Activated T-cell treated with anti-CD3 and anti-CD28 coated beads for 48 hours (primary cell): ENCODE data around the gene MLLT10.

Experiments used
- DNase-seq: peaks from one replicate; pipeline ENCODE4 v3.0.0-alpha.2; 2020; ENCODE audit warnings: low read depth

Gene MLLT10

DNA sequence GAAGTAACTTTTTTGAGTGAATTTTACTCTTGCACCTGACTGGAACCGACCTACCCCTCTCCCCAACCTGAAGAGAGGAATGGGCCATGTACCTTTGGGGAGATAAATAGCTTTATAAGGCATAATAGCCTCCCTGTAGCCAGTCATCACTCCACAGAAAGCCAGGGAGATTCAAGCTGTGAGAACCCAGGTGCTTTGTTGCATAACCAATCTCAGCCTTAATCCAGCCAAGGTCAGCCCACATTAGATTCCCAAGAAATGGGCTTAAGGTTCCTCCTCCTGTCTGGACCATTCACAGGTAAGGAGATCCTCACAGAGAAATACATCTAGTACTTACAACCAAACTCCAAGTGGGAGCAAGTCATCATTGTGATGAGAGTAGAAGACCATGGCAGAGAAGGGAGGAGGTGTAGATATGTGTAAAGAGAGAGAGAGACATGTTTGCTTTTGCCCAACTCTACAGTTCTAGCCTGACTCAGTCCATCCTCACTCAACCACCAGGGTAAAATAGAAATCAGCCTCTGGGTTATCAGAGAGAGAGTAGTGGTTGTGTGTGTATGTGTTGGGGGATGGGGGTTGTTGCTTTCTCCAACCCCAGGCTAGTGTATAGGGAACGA lies 32.2 kb upstream of the MLLT10 start:
- DNase-seq, result no peak

GRCh38 chr10:21502348-21502740 lies 31.7 kb upstream of the MLLT10 start:
- no peak for DNase-seq

DNA sequence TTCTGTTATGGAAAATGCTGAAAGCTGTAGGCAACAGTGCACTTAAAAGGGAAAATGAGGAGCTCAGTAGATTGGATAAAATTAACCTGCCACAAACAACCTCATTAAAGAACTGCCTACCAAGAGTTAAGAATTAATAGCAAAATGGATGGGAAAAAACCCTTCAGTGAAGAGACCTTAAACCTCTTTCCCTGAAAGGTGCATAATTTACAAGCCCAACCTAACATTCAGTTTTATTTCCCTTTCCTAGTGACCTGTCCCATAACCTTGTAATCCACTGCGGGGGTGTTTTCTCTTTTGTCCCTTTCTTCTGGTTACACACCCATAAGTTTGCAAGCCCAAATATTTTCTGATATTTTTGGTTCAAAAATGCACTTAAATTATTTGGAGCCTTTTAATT lies 30.5 kb upstream of the MLLT10 start:
- no peak for DNase-seq

- no peak for DNase-seq
These were observed 28.2 kb upstream of the MLLT10 start for GRCh38 chr10:21505711-21506278.

- no peak for DNase-seq
These were observed 27.7 kb upstream of the MLLT10 start for GRCh38 chr10:21506351-21506750.

DNA sequence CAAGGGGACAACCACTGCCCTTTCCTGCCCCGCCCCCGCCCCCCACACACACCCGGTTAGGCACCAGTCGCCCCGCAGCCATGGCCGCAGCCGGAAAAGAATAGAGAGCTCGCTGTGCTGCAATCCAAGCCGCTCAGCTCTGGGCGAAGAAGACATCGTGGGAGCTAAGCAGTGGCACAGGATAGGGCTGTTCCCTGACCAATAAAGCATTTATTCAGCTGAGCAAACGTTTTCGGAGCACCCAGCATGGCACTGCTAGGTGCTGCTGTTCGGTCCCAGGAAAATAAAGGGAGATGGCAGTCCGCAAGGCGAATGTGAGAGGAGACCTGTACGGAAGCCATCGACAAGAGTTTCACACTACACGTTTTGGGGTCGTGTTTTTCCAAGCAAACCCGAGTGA lies 26.9 kb upstream of the MLLT10 start:
- no peak for DNase-seq

DNA sequence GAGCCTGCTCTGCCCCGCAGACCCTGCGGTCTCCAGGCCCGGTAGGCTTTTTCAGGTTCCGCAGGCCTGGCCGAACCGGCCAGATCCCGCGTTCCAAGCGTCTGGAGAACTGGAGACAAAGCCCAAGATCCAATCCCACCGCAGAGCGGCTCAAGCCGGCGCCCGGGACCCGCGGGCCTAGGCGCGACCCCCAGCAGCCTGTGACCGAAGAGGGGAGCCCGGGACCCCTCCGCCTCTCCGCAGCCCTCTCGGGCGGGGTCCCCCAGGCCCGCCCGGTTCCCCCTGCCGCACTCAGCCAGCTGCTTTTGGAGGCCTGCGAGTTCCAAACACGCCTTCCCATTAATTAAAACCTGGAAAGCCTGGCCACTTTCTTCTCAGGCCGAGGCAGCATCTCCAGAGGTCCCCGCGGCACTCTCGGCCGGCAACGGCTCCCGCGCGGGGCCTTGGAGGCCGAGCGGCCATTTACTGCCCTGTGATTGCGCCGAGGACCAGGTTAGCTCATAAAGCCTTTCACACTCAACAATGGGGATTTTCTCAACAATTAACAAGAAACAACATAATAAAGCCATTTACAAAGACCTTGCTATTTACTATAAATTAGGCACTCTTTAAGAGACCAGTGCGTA lies 25.2 kb upstream of the MLLT10 start:
- no peak for DNase-seq

- no peak for DNase-seq
These were observed 24.4 kb upstream of the MLLT10 start for GRCh38 chr10:21509341-21510240.

DNA sequence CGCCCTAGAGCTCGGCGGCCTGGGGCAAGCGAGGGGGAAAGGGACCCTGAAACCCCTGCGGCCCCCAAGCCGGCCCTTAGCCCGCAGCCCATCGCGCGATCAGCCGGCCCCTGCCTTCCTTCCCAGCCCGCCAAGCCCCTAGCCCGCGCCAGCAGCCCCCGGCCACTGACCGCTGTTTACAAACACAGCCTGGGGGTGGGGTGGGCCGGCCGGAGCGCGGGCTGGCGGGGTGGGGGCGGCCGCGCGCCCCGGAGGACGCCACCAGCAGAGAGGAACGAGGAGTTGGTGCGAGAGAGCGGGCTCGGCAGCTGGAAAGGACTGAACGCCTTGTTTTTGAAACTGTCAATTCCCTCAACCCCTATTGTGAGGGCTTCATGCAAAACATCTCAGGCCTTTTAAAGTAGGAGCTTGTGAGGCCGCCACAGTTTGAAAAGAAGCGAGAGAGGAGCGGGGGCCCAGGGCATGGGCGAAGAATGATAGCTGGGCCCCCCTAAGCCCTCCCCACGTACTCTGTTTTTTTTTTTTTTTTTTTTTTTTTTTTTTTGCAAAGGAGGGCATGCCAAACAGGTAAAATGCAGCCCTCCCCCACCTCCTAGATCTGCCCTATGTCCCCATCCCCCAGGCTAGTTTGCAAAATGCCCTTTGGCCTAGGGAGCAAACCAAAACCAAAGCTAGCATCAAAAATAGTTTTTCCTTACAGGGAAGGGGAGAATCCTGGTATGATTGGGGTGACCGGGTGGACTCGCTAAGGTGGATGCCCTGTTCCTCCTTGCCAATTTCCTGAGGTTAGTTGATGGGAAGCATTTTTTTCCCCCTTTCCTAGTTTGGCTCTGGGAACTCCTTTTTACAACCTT lies 23.6 kb upstream of the MLLT10 start:
- DNase-seq, result no peak

DNA sequence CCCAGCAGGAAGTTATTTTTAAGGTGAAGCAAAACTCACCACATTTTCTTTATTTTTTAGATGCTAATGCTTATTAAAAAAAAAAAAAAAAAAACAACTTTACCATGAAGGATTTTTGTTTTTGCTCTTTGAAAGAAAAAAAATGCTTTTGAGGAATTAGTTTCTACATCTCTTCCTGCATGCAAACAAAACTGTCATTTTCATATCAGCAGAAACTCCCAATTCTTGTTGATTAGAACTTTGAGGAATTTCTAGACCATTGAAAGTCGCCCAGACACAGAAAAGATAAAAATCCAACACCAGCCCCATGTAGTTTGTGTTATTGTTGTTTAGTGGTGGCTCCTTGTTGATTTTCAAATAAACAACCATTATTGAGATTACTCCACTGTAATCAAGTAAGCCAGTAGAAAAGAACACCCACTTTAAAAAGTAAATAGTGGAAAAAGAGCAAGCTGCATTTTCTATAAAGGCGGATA lies 22.9 kb upstream of the MLLT10 start:
- DNase-seq, result no peak

DNA sequence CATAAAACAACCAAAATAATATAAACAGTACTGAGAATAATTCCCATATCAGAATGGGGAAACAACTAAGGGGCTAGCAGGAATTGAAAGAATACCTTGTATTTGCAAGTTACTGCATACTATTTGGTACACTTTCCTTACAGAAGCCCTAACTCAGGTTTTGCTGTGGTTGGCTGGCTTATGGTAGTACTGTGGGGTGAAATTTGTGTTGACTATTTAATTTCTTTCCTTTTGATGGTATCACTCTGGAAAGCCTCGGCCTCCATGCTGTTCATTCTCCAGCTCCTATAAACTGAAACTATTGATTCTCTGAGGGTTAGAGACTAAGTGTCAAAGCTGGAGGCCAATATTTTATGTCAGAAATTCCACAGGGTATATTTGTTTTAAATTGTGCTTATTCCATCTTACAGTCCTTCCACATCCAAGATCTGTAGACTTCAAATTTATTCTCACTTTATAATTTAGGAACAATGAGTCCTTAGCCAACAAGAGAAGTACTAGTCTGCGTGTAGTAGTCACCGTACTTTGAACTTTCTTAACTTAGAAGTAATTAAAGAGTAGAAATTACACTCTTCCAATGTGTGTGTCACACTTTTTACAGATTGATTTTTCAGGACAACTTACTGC lies 22.0 kb upstream of the MLLT10 start:
- no peak for DNase-seq

GRCh38 chr10:21512573-21513404 lies 21.2 kb upstream of the MLLT10 start:
- no peak for DNase-seq

- no peak for DNase-seq
These were observed 20.6 kb upstream of the MLLT10 start for GRCh38 chr10:21513405-21513788.

DNA sequence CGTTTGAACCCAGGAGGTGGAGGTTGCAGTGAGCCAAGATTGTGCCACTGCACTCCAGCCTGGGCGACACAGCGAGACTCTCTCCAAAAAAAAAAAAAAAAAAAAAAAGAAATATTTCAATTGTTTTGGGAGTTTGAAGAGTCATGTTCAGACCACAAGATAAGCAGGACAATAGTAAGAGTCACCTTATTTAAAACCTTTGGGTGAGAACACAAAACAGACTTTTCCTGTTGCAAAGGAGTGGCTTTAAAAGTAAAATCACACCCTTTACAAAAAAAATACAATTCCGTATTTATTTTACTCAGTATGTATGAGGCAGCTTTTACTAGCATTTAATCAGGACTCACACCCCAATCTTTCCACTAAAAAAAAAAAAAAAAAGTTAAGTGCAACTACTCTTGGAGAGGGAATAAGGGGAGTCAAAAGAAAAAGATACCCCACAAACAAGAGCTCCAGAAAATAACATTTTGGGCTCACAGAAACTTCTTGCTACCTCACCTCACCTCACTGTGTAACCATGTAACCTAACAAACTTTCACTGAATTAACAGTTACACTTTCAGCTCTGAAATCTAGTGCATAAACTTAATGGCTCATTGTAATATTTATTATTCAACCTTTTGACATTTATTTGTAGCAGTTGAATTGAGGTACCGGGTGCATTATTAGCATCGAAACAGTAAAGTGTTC lies 19.8 kb upstream of the MLLT10 start:
- DNase-seq, result no peak

GRCh38 chr10:21514818-21515351 lies 19.1 kb upstream of the MLLT10 start:
- DNase-seq, result no peak

DNA sequence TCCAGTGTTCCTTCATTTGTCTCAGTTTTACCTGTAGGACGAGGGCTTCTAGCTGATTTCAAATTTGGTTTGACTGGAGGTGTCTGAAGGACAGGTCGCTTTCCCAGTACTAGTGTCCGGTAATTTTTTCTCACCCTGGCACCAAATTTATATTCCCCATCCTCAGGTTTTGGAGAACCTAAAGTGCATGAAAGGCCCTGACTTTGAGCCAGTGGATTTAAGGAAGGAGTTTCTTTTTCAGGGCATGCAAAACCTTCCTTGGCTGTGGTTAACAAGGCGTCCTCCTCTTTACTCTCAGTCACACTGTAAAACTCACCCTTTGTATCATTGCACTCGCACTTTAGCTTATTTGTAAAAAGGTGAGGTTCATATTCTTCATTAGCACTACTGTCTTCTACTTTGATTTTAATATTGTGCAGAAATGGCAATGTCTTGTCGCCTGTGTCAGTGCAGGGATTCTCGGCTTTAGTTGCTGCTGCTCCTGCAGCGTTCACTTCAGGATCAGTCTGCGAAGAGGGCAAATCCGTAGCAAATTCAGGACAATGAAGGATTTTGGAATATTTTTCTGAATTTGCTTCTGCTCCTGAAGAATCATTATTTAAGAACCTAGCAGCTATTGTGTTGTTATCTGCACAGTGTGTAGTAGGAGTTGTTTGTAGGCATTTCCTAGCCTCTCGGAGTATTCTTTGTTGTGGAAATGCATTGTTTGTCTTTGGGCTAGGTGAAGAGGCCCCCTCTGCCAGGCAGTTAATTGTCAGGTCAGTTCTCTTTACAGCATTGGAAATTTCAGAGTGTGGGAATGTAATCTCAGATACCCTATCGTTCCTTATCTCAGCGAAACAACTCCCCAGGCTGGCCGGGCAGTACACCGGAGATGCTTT lies 18.4 kb upstream of the MLLT10 start:
- no peak for DNase-seq

DNA sequence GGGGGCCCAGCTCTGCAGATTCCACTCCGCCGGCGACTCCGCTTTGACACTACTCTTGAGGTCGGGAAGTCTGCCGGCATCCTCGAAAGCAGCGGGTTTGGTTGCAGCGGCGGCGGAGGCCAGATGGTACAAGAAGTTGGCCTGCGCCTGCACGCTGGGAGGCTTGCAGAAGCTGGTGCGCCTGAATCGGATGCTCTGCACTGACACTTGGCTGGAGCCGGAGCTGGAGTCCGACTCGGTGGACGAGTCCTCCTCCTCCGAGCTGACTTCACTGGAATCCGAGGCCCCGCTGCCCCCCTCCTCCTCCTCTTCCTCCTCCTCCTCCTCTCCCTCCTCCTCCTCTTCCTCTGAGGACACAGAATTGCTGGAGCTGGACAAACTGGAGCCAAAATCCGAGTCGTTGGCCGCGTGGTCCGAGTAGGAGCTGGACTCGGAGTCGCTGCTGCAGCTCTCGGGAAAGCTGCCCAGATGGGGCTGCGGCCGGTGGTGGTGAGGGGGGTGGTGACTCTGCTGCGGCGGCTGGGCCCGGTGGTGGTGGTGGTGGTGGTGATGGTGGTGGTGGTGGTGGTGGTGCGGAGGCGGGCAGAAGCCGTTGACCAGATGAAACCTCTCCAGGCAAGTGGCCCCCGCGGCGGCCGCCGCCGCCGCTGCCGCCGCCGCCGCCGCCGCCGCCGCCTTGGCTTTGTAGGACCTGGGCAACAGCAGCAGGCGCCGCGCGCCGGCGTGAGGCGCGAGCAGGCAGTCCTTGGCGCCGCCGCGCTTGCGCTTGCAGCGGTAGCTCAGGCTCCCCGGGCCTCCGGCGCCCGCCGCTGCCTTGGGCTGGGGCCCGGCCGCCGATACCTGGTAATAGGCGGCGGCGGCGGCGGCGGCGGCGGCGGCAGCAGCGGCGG lies 17.5 kb upstream of the MLLT10 start:
- peak; percentile 51 for DNase-seq
